Measurements from ENCODE around the gene SEZ6L. TPM values are rescaled to one million over a fixed set of nuclear protein-coding genes. Genes with fewer than 3 reads are reported as not detected.

The SEZ6L gene
- total RNA-seq, 4 donors from 2014 or later = 0.14 to 0.16 TPM; not detected in 2

GRCh38 chr22:26426924-26427323 is 257.7 kb downstream of the SEZ6L start:
- H3K27ac ChIP-seq = no peak overlapping the region
- intact Hi-C loops (cut with DNase I; ENCODE audit: low total_unique reads) = no loop called here
- in situ Hi-C loops (cut with MboI; ENCODE audit: low pct_ligation_motif_present in 1 of 4, low pct_unique_long_range_greater_than_20kb in 1 of 4, low sequenced_read_pairs in 3 of 4) = no loop called here

GRCh38 chr22:26428515-26429457 is 259.5 kb downstream of the SEZ6L start, which contains the start of gene ASPHD2:
TSS of gene ASPHD2 (plus strand) at chr22:26429260. CDS start at chr22:26433616, 4,356 bp downstream.
- peaks cover 14% of the 10 kb centered on the region for H3K27me3 ChIP-seq
- intact Hi-C loops (cut with DNase I; ENCODE audit: low total_unique reads) (no loop called here), in situ Hi-C loops (cut with MboI; ENCODE audit: low pct_ligation_motif_present in 1 of 4, low pct_unique_long_range_greater_than_20kb in 1 of 4, low sequenced_read_pairs in 3 of 4) (no loop called here)
- H3K4me1 ChIP-seq = peaks cover 5 to 16% (median 10%) of the 10 kb centered on the region in 4 donors
- TF ChIP-seq POLR2A (IDR thresholded peaks at IDR 0.05) (peak; percentile 55), EP300 (IDR thresholded peaks at IDR 0.05; ENCODE audit: low read depth) (no peak), CTCF (IDR thresholded peaks at IDR 0.05) (no peak), POLR2AphosphoS5 (IDR thresholded peaks at IDR 0.05) (peak in 1 of 3 donors; percentile 41)
- H3K9me3 ChIP-seq = no peaks in the 10 kb centered on the region
- WGBS, 2 donors (ENCODE audit: low coverage in 1 of 2) = 0 to 2% methylated on average over 11 to 40 of the region's 96 CpGs
- DNase-seq = peak; percentile 69
- H3K36me3 ChIP-seq = no peaks in the 10 kb centered on the region
- H3K4me3 ChIP-seq = peak within 1 kb of the TSS; percentile 58 to 82 (median 64)
- H3K27ac ChIP-seq = peak within 1 kb of the TSS; percentile 75 to 89 (median 86)

More at GRCh38 chr22:26426924-26427323, 257.7 kb downstream of the SEZ6L start:
- Histone ChIP-seq H3K4me1 (peaks cover 5 to 16% (median 10%) of the 10 kb centered on the region in 4 donors), H3K9me3 (peaks cover 0 to 7% of the 10 kb centered on the region in 2 donors), H3K27me3 (peaks cover 21% of the 10 kb centered on the region), H3K4me3 (no peak overlapping the region), H3K36me3 (no peaks in the 10 kb centered on the region)
- DNase-seq = no peak
- TF ChIP-seq EP300 (IDR thresholded peaks at IDR 0.05; ENCODE audit: low read depth) (no peak), CTCF (IDR thresholded peaks at IDR 0.05) (no peak), POLR2AphosphoS5 (IDR thresholded peaks at IDR 0.05) (no peak), POLR2A (IDR thresholded peaks at IDR 0.05) (no peak)

GRCh38 chr22:26429458-26430286 is 260.4 kb downstream of the SEZ6L start:
- TF ChIP-seq CTCF (IDR thresholded peaks at IDR 0.05) (no peak), POLR2A (IDR thresholded peaks at IDR 0.05) (no peak), POLR2AphosphoS5 (IDR thresholded peaks at IDR 0.05) (no peak), EP300 (IDR thresholded peaks at IDR 0.05; ENCODE audit: low read depth) (no peak)
- intact Hi-C loops (cut with DNase I; ENCODE audit: low total_unique reads) = no loop called here
- Histone ChIP-seq H3K27me3 (peaks cover 8% of the 10 kb centered on the region), H3K4me1 (peaks cover 5 to 16% (median 10%) of the 10 kb centered on the region in 4 donors), H3K9me3 (no peaks in the 10 kb centered on the region), H3K36me3 (no peaks in the 10 kb centered on the region), H3K27ac (peak overlapping the region in 3 of 4 donors; percentile 47 to 86 (median 51)), H3K4me3 (peak overlapping the region; percentile 26 to 82 (median 64))
- in situ Hi-C loops (cut with MboI; ENCODE audit: low pct_ligation_motif_present in 1 of 4, low pct_unique_long_range_greater_than_20kb in 1 of 4, low sequenced_read_pairs in 3 of 4) = no loop called here
- 9 to 17% methylated on average over 12 to 34 of the region's 50 CpGs for WGBS, 2 donors (ENCODE audit: low coverage in 1 of 2)
- DNase-seq = no peak

GRCh38 chr22:26430600-26430999 is 261.3 kb downstream of the SEZ6L start:
- H3K36me3 ChIP-seq = no peaks in the 10 kb centered on the region
- H3K4me1 ChIP-seq = peaks cover 5 to 16% (median 10%) of the 10 kb centered on the region in 4 donors
- in situ Hi-C loops (cut with MboI; ENCODE audit: low pct_ligation_motif_present in 1 of 4, low pct_unique_long_range_greater_than_20kb in 1 of 4, low sequenced_read_pairs in 3 of 4) = no loop called here
- H3K9me3 ChIP-seq = no peaks in the 10 kb centered on the region
- H3K4me3 ChIP-seq = no peak overlapping the region
- no peak for TF ChIP-seq CTCF (IDR thresholded peaks at IDR 0.05)
- TF ChIP-seq POLR2AphosphoS5 (IDR thresholded peaks at IDR 0.05) = no peak
- TF ChIP-seq EP300 (IDR thresholded peaks at IDR 0.05; ENCODE audit: low read depth) = no peak
- no peak for TF ChIP-seq POLR2A (IDR thresholded peaks at IDR 0.05)
- no peaks in the 10 kb centered on the region for H3K27me3 ChIP-seq
- 49 to 69% methylated on average over 2 of the region's 2 CpGs for WGBS, 2 donors (ENCODE audit: low coverage in 1 of 2)
- intact Hi-C loops (cut with DNase I; ENCODE audit: low total_unique reads) = no loop called here
- no peak overlapping the region for H3K27ac ChIP-seq
- no peak for DNase-seq

All from transverse colon (tissue), 4 donors.